Type B pancreatic cell (in vitro differentiated cells): ENCODE results near the gene PAXX. TPM values are rescaled to one million over a fixed set of nuclear protein-coding genes. Genes with fewer than 3 reads are reported as not detected.

Experiments used
- DNase-seq: peaks from one replicate; pipeline ENCODE4 v3.0.0; 2021; ENCODE audit warnings: mixed read lengths; ENCODE audit not compliant: unreplicated experiment; ENCODE audit errors: extremely low spot score
- H3K27ac Mint-ChIP-seq: 2 replicates; pipeline ENCODE4 v1.8.0; 2021; ENCODE audit warnings: mild to moderate bottlenecking, mixed read lengths
- H3K27me3 Mint-ChIP-seq: 2 replicates; pipeline ENCODE4 v1.8.0; 2021; ENCODE audit warnings: mixed read lengths
- H3K36me3 Mint-ChIP-seq: 2 replicates; pipeline ENCODE4 v1.8.0; 2021; ENCODE audit warnings: mixed read lengths
- H3K4me1 Mint-ChIP-seq: one replicate; pipeline ENCODE4 v1.8.0; 2021; ENCODE audit warnings: mixed read lengths; ENCODE audit not compliant: unreplicated experiment
- H3K4me3 Mint-ChIP-seq: 2 replicates; pipeline ENCODE4 v1.8.0; 2021; ENCODE audit warnings: mild to moderate bottlenecking, mixed read lengths
- H3K9me3 Mint-ChIP-seq: 2 replicates; pipeline ENCODE4 v1.8.0; 2021; ENCODE audit warnings: mixed read lengths
- total RNA-seq: library from RNA; stranded (reverse); gene quantifications from 2 replicates; pipeline ENCODE4 v1.2.1, GENCODE V29; 2021; ENCODE audit warnings: low replicate concordance
- TF ChIP-seq, protein P1 (sequence below): fragments of 200-600 bp; sonication (generic); conservative IDR thresholded peaks from 2 replicates; pipeline ENCODE4 v1.5.0; 2021; ENCODE audit warnings: antibody characterized with exemption, mild to moderate bottlenecking

PAXX gene
- total RNA-seq, 1 donor from 2014 or later, result 63.4 TPM

DNA sequence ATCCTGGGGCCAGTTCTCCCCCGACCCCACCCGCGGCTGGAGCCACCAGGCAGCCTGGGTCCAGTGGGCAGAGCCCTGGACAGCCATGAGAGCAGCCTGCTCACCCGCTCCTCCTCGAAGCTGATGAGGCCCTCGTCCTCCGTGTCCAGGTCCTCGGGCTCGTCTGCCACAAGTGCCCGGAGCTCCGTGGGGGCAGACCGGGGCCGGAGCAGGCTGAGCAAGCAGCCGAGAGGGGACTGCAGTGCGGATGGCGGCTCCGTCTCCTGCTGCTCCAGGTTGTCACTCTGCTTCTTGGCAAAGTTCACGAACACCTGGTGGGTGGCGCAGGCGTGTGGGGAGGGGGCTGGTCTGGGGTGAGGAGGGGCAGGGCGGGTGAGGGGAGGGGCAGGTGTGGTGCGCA, 16.1 kb downstream of the PAXX start:
- no peak for DNase-seq
- TF ChIP-seq, protein P1, sequence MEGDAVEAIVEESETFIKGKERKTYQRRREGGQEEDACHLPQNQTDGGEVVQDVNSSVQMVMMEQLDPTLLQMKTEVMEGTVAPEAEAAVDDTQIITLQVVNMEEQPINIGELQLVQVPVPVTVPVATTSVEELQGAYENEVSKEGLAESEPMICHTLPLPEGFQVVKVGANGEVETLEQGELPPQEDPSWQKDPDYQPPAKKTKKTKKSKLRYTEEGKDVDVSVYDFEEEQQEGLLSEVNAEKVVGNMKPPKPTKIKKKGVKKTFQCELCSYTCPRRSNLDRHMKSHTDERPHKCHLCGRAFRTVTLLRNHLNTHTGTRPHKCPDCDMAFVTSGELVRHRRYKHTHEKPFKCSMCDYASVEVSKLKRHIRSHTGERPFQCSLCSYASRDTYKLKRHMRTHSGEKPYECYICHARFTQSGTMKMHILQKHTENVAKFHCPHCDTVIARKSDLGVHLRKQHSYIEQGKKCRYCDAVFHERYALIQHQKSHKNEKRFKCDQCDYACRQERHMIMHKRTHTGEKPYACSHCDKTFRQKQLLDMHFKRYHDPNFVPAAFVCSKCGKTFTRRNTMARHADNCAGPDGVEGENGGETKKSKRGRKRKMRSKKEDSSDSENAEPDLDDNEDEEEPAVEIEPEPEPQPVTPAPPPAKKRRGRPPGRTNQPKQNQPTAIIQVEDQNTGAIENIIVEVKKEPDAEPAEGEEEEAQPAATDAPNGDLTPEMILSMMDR, result no peak
- no peaks in the 10 kb centered on the region for H3K27me3 Mint-ChIP-seq
- H3K36me3 Mint-ChIP-seq, result no peaks in the 10 kb centered on the region
- no peak overlapping the region for H3K27ac Mint-ChIP-seq
- H3K9me3 Mint-ChIP-seq, result peaks cover 4% of the 10 kb centered on the region
- H3K4me1 Mint-ChIP-seq, result no peaks in the 10 kb centered on the region
- no peak overlapping the region for H3K4me3 Mint-ChIP-seq

DNA sequence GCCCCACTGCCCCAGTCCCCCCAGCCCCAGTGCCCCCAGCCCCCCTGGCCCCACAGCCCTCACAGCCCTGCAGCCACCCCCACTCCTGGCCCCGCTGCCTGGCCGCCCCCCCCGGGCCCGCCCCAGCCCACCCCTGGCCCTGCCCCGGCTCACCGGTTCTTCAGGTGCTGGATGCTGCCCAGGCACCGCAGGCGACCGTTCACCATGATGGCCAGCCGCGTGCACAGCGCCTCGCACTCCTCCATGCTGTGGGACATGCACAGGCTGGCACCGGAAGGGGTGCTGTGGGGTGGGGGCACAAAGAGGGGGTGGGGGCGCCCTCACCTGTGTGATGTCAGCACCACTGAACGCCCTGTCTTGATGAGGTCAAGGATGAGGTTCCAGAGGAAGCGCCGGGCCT, 17.0 kb downstream of the PAXX start:
- H3K27me3 Mint-ChIP-seq, result no peaks in the 10 kb centered on the region
- no peaks in the 10 kb centered on the region for H3K36me3 Mint-ChIP-seq
- peaks cover 4% of the 10 kb centered on the region for H3K9me3 Mint-ChIP-seq
- H3K4me3 Mint-ChIP-seq, result no peak overlapping the region
- H3K27ac Mint-ChIP-seq, result no peak overlapping the region
- DNase-seq, result no peak
- TF ChIP-seq, protein P1, result no peak
- no peaks in the 10 kb centered on the region for H3K4me1 Mint-ChIP-seq

DNA sequence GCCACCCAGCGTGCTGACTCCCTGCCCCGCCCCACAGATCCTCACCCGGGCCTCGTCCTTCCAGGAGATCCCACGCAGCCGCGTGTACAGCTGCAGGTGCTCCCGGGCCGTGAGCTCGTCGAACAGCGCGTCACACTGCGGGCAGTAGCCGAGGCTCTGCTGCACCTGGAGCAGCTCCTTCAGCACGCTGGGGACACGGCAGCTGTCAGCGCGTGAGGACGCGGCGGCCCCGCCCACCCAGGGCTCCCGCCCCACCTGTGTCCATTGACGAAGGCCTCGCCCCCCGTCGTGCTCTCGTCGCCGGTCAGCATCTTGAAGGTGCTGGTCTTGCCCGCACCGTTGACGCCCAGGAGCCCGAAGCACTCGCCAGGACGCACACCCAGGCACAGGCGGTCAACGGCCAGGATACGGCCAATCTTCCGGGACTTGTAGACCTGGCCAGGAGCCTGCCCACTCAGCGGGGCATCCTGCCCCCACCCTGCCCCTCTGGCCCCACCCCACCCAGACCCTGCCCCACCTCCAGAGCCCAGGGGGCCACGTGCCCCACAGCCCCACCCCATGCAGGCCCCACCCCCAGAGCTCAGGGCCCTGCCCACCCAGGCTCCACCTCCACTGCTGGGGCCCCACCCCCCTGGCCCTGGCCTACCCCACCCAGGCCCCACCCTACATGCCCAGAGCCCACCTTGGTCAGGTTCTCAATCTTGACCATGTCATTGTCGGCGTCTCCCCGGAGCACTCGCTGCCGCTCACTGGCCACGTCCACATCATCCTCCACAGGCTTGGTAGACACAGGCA, 17.9 kb downstream of the PAXX start:
- no peaks in the 10 kb centered on the region for H3K36me3 Mint-ChIP-seq
- H3K27me3 Mint-ChIP-seq, result no peaks in the 10 kb centered on the region
- no peaks in the 10 kb centered on the region for H3K9me3 Mint-ChIP-seq
- no peaks in the 10 kb centered on the region for H3K4me1 Mint-ChIP-seq
- H3K4me3 Mint-ChIP-seq, result no peak overlapping the region
- no peak for DNase-seq
- no peak overlapping the region for H3K27ac Mint-ChIP-seq
- TF ChIP-seq, protein P1, result no peak

DNA sequence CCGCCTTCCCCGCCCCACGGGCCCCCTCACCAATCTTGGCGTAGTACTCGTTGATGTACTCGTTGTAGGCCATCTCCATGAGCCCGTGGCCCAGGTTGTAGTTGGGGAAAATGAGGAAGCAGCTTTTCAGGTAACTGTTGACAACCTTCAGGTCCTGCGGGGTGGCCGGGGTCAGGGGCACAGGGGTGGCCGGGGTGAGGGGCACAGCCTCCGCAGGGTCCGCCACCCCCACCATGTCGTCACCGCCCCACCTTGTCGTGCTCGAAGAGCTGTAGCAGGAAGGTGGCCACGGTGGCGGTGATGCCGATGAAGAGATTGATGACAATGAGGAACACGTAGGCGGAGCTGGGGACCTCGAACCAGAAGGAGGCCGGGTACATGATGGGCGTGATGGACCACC, 18.9 kb downstream of the PAXX start:
- H3K36me3 Mint-ChIP-seq, result no peaks in the 10 kb centered on the region
- H3K27me3 Mint-ChIP-seq, result no peaks in the 10 kb centered on the region

DNA sequence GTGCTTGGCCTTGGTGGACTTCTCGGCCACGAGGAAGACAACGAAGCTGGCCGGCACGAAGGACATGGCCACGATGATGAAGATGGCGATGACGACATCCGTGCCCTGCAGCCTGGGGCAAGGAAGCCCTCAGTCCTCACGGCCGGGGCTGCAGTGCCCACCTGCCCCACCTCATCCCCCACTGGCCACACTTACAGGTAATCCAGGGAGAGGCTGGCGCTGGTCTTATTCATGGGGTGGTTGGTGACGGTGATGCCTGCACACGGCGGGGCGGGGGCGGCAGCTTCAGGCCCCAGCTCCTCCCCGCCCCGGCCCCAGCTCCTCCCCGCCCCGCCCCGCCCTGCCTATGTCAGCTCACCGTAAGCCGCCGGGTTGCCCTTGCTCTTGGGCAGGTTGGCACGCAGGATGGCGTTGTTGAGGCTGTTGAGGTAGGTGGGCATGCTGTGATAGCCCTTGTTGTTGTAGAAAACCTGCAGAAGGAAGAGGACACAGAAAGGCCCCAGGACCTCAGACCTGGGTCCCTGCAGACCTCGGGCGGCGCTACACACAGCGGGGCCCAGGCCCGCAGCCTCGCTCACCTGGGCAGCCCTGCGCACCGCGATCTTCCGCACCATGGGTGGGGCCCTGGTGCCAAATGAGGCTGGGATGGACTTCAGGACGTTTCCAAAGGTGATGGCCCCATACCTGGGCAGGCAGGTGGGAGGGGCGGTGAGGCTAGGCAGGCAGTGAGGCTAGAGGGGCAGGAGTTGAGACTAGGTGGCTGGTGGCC, 19.9 kb downstream of the PAXX start:
- no peaks in the 10 kb centered on the region for H3K9me3 Mint-ChIP-seq
- H3K27ac Mint-ChIP-seq, result no peak overlapping the region
- no peaks in the 10 kb centered on the region for H3K27me3 Mint-ChIP-seq
- H3K4me3 Mint-ChIP-seq, result no peak overlapping the region
- DNase-seq, result no peak
- peaks cover 3% of the 10 kb centered on the region for H3K36me3 Mint-ChIP-seq
- TF ChIP-seq, protein P1, result no peak
- H3K4me1 Mint-ChIP-seq, result no peaks in the 10 kb centered on the region

More for the DNA sequence above, 18.9 kb downstream of the PAXX start:
- no peak for DNase-seq
- Mint-ChIP-seq H3K9me3 (no peaks in the 10 kb centered on the region), H3K27ac (no peak overlapping the region), H3K4me1 (no peaks in the 10 kb centered on the region), H3K4me3 (no peak overlapping the region)
- TF ChIP-seq, protein P1, result no peak
